ENCODE measurements around the gene LHPP.

The LHPP gene

DNA sequence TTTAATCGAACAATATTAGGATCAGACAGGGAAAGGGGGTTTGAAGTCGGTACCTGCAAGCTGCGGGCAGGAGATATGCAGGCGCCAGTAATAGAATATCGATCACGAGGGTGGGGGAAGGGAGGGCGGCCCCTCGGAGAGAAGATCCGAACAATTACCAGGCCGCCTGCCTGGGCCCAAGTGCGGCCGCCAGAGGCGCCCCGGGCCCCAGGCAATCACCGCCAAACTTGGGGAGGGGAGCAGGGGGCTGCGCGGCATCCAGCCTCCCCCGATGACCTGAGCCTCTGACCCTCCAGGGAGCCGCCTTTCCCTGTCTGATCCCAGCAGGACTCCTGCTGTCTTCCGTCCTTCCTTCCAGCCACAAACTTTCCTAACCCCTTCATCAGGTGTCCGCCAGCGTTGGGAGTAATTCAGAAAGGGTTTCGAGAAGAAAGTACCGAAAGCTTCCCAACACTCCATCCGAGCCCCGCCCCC is 12.9 kb upstream of the LHPP start:
- no peak for DNase-seq

DNA sequence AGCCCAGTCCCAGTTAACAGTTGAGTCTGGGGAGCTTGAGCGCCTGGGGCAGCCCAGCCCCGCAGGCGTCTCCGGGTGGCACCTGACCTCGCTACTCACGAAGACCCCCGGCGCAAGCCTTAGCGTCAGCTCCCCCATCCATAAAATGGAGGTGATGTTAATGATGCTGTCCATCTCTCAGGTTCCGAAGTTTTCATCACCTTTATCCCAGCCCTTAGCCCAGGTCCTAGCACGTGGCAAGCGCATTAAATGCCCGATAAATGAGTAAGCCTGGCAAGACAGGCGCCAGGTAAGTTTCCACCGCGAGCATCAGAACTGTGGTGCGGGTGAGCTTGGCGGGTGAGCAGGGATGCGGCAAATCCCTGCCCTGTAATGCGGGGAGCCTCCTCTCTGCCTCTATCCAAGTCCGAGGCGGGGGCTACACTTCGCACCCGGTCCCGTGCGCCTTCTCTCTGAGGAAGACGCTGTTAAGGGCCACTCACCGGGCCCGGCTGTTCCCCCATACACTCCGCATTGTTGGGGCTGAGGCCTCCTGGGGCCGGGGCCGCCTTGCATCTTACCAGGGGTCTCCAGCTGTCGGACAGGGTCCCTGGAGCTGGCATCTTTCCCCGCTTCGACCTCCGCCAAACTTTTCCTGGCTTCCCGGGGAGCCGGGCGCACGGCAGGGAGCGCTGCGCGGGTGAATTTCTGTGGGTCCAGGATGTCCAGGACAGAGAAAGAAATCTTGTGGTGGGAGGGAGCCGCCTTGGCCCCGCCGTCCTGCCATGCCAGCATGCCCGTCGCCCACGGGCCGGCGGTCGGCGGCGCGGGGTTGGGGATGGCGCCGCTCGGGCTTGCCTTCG is 12.2 kb upstream of the LHPP start:
- DNase-seq = no peak

DNA sequence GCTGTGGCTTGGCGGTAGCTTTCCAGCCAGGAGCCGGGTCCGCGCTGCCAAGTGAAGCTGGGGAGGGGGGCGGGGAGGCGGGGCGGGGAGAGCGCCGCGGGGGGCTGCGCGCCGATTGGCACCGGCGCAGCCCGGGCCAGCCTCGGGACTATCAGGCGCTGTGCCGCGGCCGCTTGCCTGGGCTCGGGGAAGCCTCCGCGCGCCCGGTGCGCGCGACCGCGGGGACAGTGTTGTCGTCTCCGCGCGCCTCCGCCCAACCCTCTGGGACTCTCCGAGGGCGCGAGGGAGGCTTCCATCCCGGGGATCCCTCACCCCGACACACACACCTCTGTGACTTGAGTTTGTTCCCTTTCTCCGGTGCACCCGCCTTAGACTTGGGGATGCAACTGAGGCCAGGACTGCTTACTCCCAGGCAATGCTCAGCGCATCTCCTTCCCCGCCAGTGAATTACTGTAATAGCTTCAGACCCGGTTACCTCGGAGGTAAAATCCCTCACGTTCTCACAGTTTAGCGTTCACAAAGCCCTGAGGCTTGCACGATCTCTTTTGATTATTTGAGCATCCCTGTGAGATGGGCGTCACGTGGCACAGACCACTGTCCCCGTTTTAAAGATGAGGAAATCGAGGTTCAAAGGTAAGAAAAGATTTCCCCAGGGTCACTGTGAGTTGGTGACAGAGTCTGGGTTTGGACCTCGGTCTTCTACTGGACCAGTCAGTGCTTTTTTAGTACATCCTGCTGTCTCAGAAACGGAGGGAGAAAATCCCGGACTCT is 11.4 kb upstream of the LHPP start, which contains the start of gene NKX1-2:
Gene NKX1-2, minus strand, starts transcription at position 24 of the 771 bp plus-strand sequence. CDS start 92 bp downstream, outside the sequence.
- no peak for DNase-seq

DNA sequence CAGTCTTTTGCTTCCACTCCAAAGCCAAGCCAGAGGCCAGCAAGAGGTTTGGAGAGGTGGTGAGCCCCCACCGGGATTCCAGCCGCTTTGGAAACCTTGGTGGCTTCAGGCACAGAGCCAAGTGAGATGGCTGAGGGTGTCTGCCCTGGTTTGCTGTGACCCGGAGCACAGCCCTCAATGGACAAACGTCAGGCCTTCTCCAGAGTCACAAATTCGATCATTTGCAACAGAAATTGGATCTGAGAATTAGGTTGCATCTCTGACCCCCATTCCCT is 10.9 kb upstream of the LHPP start:
- DNase-seq = no peak

DNA sequence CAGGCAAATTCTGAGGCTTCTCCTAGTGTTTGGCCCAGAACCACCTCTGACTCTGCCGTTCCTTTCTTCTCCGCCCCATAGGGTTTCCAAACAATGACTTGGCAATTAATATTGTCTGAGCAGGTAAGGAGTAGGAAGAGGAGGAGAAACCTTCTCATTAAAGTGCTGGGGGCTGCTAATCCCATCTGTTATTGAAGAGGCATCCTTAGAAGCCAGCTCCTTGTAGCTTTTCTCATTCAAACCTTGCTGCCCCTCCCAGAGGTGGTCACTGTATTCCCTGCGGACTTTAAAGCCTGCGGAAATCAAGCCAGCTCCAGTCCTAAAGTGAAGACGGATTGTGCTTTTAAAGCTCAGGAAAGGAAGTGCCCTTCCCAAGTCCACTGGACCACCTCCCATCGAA is 10.3 kb upstream of the LHPP start:
- DNase-seq = no peak

DNA sequence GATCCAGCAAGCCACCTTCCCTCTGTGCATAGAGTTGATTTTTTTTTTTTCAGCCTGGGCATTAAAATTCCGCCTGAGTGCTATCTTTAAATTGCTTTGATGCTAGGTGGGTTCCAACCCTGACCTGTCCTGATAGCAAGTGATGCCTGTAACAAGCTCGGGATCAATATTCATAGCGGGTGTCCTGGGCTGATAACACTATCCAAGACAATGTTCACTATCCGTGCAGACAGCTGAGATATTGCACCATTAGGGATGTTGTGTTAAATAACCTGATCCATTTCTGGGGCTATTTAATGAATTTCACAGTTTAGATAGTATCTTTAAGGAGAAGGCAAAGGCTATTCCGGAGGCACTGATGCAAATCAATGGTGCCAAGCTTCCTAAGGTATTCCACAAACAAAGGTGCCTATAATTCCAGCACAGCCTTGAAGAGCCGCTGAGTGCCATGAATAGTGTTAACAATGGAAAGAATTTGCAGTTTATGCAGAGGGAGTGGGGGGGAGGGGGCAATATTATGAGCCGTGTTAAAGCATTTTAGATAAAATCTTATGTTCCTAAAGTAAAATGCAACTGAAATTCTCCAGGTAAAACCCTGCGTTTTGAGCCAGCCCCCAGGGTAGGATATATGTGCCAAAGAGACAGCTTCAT is 7.5 kb upstream of the LHPP start:
- no peak for DNase-seq

DNA sequence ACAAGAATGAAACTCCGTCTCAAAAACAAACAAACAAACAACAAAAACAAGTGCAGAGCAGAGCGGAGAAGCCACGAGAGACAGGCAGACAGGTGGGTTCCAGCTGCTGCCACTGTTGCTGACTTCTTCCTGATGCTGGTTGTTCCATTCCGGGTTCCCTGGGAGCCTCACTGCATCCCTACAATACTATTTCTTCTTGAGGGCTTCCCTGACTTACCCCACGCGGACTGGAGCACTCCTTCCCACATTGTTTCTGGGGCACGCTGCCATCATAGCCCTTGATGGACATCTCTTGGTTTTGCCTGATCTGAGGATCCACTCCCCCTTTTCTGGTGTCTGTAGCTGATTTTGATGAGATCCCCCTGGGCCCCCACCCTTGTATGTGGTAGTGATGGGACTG is 6.2 kb upstream of the LHPP start:
- DNase-seq = no peak

DNA sequence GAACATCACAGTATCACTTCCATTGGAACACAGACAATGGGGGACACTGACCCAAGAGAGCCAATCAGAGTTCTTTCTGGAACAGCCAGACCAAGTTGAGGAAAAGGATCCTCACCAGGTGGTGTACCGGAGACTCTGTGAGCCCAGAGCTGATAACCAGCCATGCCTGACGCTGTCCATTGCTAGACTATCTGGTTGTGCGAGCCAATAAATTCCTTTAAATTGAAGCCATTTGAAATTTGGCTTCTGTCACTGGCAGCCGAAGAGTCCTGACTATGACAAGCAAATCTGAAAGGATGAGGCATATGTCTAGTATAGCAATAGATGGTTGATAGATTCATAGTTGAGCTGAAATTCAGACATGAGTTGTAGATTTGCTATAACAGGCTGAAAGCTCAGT is 3.1 kb upstream of the LHPP start:
- DNase-seq = no peak

DNA sequence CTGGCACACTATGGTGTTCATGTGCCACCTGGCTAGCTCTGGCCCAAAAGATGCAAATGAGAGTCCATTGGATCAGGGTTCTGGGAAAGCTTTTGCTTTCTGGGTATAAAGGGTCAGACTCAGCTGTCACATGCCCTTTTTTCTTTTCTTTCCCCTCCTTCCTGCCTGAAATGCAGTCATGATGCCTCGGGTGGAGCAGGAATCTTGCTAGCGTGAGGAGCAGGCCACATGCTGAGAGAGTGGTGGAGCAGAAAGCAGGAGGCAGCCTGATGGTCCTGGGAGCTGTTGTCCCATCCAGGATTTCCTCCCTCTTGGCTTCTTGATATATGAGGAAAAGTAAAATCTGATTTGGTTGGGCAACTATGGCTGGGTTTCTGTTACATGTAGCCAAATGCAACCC is 2.7 kb upstream of the LHPP start:
- no peak for DNase-seq

DNA sequence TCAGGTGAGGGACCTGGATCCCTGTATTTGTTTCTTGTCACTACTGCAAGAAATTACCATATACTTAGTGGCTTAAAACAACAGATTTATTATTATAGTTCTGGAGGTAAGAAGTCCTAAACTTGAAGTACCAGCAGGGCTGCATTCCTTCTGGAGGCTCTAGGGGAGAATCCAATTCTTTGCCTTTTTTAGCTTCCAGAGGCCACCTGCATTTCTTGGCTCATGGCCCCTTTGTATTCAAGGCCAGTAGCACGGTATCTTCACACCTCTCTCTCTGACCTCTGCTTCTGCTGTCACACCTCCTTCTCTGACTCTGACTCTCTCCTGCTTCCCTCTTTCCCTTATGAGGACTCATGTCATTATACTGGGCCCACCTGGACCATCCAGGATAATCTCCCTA is 2.2 kb upstream of the LHPP start:
- DNase-seq = no peak

DNA sequence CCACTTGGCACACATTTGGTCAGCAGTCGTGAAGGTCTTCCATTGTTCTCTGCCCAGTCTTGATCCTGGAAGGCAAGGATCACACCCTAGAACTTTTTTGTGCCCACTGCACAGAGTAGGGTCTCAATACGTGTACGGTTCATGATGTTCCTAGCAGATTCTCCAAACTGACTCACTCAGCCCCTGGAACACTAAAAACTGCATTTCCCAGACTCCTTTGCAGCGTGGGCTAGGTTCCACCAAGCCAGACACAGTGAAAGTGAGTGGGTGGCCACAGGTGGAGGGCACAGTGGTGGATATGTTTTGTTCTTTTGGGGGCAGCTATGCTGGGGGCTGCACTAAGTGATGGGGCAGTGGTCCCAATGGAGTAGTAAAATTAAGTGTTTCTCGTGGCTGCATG is 1.5 kb upstream of the LHPP start:
- DNase-seq = no peak

DNA sequence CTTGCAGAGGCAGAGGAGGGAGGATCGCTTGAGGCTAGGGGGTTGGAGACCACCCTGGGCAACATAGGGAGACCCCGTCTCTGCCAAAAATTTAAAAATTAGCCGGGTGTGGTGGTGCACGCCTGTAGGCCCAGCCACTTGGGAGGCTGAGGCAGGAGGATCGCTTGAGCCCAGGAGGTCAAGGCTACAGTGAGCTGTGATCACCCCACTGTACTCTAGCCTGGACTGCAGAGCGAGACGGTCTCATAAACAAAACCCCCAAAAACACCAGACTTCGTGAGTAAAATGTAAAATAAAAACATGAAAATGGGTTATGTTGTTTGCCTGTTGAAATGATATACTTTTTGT is 699 bp downstream of the LHPP start:
- DNase-seq = no peak

DNA sequence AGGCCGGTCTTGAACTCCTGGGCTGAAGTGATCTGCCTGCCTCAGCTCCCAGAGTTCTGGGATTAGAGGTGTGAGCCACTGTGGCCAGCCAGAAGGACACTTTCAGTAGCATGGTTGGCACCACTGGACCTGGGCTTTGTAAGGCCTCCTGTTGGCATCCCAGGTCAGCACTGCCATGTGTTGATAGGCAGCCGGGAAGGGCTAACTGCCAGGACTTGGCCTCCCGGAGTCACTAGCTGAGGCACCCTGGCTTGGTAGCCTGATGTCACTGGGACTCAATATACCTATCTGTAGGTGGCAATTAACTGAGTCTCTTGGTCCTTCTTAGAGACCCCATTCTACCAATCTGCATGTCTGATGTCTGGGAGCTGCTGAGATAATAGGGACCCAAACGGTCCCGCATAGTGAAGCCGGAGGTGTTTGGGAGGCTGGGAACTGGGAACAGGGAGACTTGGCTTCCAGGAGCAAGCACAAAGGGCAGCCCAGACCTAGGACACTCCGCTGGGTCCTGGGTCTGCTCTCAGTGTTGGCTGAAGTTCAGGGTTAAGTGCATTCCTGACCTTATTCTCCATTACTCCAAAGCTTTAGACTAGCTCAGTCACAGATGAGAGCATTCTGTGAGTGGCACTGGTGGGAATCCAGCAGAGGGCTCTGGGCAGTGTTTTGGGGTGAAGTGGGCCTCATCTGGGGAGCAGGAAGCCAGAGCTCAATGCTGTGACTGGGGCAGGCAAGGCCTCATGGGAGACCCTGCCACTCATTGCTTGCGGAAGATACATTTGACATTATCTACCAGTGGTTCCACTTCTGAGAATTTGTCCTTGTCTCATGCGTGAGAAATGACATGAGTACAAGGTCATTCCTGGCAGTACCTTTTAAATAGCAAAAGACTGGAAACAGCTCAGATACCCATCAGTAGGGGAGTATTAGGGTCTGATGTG is 2.7 kb downstream of the LHPP start:
- DNase-seq = no peak

DNA sequence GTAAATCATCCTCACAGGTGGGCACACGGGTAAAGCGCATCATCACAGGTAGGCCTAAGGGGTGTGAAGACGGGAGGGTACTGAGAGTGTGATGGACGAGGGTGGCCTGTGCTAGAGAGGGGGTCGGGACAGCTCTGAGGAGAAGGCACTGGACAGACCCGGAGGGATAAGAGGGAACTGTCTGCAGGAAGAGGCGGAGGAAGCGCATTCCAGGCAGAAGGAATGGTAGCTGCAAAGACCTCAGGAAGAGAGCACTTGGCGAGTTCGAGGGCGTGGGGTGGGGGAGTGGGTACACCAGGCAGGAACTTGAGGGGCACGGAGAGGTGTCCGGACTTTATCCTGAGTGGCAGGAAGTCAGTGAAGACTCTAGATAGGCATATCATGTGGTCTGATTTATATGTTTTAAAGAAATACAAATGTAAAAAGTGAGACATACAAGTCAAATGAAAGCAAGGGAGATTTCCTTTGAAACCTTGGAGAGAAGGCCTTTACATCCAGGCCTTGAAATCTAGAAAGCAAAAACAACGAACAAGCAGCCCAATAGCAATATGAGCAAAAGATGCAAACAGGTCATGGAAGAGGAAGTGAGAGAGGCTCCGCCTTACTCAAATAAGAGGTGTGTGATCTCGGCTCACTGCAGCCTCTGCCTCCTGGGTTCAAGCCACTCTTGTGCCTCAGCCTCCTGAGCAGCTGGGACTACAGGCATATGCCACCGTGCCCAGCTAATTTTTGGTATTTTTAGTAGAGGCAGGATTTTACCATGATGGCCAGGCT is 3.6 kb downstream of the LHPP start:
- no peak for DNase-seq

DNA sequence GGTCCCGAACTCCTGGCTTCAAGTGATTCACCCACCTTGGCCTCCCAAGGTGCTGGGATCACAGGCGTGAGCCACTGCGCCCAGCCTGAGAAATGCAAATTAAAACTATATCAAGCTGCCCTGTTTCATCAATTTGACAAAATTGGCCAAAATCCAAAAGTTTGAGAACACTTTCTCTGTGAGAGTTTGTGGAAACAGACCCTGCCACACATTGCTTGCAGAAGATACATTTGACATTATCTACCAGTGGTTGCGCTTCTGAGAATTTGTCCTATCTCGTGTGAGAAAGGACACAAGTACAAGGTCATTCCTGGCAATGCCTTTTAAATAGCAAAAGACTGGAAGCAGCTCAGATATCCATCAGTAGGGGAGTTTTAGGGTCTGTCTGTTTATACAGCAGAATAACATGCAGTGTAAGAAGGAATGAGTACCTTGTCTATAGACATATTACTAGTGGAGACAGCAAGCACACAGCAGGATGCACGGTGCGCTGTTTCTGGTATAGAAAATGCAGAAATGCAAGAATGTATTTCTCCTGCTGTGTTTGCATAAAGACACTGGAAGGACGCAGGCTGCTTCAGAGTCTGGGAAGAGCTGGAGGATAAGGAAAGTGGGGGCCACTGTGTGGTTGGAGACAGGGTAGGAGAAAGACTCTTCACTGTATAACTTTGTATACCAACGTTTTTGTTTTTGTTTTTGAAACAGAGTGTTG is 4.3 kb downstream of the LHPP start:
- DNase-seq = no peak

DNA sequence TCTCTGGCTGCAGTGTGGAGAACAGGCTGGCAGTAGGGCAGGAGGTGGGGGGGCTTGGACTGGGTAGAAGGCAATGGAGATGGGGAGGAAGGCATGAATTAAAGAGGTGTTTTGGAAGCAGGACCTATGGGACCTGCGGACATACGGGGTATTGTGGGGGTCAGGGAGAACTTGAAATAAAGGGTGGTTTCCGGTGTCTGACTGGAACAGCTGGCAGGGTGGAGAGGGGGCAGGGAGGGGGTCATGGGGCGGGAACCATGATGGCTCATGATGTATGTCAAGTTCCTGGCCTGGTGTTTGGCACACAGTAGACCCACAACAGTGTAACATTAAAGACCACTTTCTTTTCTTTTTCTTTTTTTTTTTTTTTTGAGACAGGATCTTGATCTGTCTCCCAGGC is 5.5 kb downstream of the LHPP start:
- no peak for DNase-seq

DNA sequence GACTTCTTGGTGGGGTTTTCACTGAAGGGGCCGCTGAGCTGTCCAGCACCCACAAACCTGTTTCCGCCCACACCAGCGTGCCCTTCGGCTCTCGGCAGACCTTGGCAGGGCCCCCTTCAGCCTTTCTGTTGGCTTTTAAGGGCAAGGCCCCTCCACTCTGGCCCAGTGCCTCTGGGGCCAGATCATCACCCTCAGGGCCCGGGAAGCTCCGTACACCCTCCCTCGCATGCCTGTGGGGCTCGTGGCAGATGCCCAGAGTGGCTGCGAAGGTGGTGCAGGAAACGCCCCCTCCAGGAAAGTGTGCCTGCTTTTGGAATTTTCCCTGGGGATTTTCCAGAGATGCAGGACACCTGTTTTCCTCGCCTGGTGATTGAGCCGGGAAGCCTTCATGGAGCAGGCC is 7.0 kb downstream of the LHPP start:
- no peak for DNase-seq

DNA sequence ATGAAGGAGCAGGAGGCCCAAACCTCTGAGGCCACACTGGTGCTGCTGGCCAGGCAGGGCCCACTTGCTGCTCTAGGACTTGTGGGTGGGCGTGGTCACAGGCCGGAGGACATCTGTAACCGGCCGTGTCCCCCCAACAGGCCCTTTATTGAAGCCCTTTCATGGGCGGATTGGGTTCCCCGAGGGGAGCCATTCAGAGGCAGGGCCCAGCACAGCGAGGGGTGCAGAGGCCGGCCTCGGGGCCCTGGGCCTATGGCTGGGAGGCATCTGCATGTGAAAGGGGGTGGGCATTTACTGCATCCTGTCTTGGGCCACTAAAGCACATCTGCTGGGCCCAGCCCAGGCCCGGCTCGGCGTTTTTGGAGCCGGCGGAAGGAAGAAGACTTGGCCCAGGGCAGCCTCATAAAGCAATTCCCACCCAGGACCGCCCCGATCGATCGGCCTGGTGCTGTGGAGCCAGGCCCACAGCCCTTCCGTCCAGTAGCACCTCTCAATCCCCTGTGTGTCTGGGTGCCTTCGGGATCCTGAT is 8.4 kb downstream of the LHPP start:
- no peak for DNase-seq

DNA sequence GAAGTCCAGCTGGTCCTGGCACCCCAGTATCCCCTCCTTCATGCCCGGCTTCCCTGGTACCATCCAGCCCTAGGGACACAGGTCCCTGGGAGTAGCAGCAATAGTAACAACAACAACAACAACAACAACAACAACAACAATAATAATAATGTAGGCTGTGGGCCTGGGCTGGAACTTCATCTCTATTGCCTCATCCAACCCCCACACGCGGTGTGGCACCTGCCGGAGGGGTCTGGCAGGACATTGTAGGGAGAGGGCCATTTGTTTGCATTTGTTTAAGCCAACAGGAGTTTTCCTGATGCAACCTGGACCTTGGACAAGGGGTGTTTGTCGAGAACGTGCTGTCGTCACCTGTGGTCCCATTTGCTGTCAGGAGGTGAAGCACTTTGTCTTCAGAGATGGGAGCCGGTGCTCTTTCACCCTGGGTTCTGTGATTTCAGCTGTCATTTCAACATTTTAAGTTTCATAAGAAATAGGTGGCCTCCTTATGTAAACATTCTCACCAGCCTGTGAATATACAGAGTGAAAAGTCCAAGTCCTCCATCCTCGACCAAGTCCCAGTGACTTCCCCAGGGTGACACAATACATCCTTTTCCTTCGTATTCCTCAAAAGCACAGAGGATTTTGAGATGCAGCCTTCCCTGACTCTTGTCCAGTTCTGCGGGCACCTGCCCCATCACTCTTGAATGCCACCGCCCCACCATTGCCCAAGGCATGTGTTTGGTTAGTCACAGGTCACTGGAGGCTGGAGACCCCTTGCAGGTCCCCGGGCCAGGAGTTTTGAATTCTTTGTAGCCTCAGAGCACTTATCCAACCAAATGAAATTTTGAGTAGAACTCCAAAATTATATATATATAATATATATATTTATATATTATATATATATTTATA is 9.2 kb downstream of the LHPP start:
- no peak for DNase-seq

DNA sequence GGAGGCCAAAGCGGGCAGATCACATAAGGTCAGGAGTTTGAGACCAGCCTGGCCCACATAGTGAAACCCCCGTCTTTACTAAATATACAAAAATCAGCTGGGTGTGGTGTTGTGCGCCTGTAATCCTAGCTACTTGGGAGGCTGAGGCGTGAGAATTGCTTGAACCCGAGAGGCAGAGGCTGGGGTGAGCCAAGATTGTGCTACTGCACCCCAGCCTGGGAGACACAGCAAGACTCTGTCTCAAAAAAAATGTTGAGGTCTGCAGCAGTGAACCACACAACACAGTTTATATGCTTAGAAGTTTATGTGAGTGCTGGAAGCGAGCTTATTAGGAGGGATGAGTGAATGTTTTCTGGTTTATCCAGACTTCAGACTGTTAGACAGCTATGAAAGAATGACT is 10.4 kb downstream of the LHPP start:
- DNase-seq = no peak

Data from activated gamma-delta T cell (primary cell).